GM13976 (cell line): Measurements from ENCODE around the gene ARHGAP15.

Source experiments
- DNase-seq: peaks from one replicate; pipeline ENCODE4 v3.0.0; 2012; ENCODE audit warnings: low spot score
- CTCF ChIP-seq: IDR thresholded peaks from 2 replicates; pipeline ENCODE4 v1.5.1; 2012; ENCODE audit warnings: borderline replicate concordance, mild to moderate bottlenecking; ENCODE audit not compliant: insufficient read depth; ENCODE audit errors: extremely low read depth, missing control alignments, control extremely low read depth
- in situ Hi-C: fragments of 300-500 bp; cut with MboI; formaldehyde crosslinking; loops from one replicate; pipeline ENCODE4 v1.12.0; 2022; ENCODE audit warnings: low sequenced_read_pairs, mixed read lengths, inconsistent platforms; ENCODE audit not compliant: unreplicated experiment

The ARHGAP15 gene

GRCh38 chr2:143710879-143711278, 581.7 kb downstream of the ARHGAP15 start:
- DNase-seq: no peak
- in situ Hi-C loops: no loop called here
- TF ChIP-seq CTCF: no peak

- no peak for DNase-seq
- in situ Hi-C loops: no loop called here
Observed at GRCh38 chr2:143716522-143716921, 587.3 kb downstream of the ARHGAP15 start.

GRCh38 chr2:143717053-143717452, 587.8 kb downstream of the ARHGAP15 start:
- DNase-seq: no peak
- no peak for TF ChIP-seq CTCF
- in situ Hi-C loops: no loop called here

More at GRCh38 chr2:143716522-143716921, 587.3 kb downstream of the ARHGAP15 start:
- TF ChIP-seq CTCF: no peak

GRCh38 chr2:143717536-143718168, 588.4 kb downstream of the ARHGAP15 start:
- DNase-seq: no peak
- in situ Hi-C loops: no loop called here
- TF ChIP-seq CTCF: no peak

GRCh38 chr2:143718745-143719144, 589.5 kb downstream of the ARHGAP15 start:
- TF ChIP-seq CTCF: no peak
- in situ Hi-C loops: no loop called here
- no peak for DNase-seq

- in situ Hi-C loops: no loop called here
- DNase-seq: no peak
- no peak for TF ChIP-seq CTCF
Observed at GRCh38 chr2:143719406-143719805, 590.2 kb downstream of the ARHGAP15 start.
